A204.1 (cell line): ENCODE measurements around the gene KCNN3.

Experiments
- FAIRE-seq: peaks from 2 replicates; lab custom pipeline; 2012; peaks lifted over from hg19 to GRCh38; lab: Jason Lieb, UNC

KCNN3 gene

DNA sequence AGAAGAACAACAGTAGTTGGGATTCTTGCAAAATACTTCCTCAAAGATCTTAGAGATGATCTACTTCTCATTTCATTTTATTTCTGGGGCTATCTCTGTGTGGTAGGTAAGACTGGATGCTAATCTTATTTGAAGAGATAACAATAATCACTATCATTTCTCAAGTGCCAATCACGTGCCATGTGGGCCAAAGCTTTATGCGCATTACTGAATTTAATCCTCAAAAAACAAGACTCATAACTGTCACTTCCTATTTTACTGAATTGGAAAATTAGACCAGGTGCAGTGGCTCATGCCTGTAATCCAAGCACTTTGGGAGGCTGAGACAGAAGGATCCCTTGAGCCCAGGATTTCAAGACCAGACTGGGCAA is 121.7 kb downstream of the KCNN3 start:
- FAIRE-seq, result no peak

- FAIRE-seq, result no peak
Measured at GRCh38 chr1:154747740-154748404, 122.2 kb downstream of the KCNN3 start.

DNA sequence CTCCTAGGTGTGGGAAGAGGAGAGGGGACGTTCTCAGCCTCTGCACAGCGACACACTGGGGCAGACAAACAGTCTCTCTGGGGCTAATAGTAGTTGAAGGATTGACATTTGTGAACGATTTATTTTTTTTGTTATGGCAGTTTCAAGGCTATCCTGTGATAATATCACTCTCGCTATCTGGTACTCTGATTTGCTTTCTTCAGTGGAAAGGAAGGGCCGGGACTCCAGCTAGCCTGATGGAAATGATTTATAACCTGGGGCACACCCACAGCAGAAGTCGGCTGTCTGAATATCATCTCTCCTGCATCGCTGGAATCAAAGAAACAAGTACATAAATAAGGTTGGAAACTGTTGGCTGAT is 122.7 kb downstream of the KCNN3 start:
- no peak for FAIRE-seq

- FAIRE-seq, result no peak
Measured at GRCh38 chr1:154746622-154747299, 123.3 kb downstream of the KCNN3 start.

- no peak for FAIRE-seq
Measured at GRCh38 chr1:154745750-154746425, 124.2 kb downstream of the KCNN3 start.

- FAIRE-seq, result no peak
Measured at GRCh38 chr1:154745286-154745731, 124.8 kb downstream of the KCNN3 start.

DNA sequence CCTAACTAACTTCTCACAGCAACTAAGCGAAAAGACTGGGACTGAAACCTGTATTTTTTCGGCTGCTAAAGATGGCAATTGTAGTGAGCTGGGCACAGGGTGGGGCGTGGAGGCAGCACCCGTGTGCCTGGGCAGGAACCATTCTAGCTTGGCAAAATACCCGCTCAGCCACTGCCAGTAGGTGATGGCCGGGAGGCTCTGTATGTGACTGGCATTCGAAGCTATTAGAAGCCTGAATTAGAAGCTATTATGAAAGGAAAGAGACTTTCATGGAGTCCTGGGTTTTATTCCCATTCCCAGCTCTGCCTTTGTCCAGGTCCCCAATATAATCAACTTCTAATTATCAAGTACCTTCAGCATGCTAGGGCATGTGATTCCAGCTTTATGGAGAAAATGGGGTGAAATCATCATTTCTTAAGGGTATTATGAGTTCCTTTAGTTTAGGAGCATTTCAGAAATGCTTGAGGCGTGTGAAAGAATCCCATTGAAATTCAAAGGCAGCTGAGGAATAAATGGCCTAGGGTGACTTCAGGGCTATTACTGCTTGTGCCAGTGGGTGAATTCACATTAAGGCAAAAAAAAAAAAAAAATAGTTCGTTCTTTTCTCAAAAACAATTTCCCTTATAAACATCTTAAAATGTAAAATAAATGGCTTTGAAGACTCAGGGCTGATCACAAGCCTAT is 125.6 kb downstream of the KCNN3 start:
- no peak for FAIRE-seq

DNA sequence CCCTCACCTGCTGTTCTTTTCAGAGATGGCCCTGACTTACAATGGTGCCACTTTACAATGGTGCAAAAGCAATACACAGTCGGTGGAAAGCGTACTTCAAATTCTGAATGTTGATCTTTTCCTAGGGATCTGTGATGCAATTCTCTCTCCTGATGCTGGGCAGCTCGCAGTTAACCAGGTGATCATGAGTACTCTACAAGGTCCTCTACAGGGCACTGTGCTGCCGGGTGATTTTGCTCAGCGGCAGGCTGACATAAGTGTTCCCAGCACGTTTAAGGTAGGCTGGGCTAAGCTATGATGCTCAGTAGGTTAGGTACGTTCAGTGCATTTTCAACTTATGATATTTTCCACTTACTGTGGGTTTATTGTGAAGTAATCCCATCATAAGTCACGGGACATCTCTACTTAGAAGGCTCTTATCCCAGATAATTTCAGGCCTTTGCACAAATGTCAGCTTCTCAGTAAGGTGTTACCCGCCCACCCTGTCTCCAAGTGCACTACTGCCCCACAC is 126.5 kb downstream of the KCNN3 start:
- FAIRE-seq, result no peak

DNA sequence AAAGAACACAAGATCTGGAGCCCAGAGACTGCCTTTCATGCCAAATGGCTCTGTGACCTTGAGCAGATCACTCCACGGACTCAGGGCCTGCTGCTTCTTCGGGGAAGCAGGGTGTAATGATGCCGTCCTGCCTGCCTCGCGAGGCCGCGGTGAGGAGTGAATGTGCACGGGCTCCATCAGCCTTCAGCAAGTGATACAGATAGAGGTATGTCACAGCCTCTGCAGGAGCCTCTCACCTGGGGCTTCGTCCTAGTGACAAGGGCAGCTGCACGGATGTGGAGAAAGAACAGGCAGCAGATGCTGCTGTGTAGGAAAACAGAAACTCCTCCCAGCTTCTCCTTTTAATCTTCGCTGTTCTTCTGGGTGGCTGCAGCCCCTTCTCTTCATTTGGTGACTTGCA is 127.5 kb downstream of the KCNN3 start:
- FAIRE-seq, result no peak

- no peak for FAIRE-seq
Measured at GRCh38 chr1:154741741-154742495, 128.2 kb downstream of the KCNN3 start.

- no peak for FAIRE-seq
Measured at GRCh38 chr1:154741327-154741726, 128.8 kb downstream of the KCNN3 start.

- FAIRE-seq, result no peak
Measured at GRCh38 chr1:154739654-154740053, 130.4 kb downstream of the KCNN3 start.

DNA sequence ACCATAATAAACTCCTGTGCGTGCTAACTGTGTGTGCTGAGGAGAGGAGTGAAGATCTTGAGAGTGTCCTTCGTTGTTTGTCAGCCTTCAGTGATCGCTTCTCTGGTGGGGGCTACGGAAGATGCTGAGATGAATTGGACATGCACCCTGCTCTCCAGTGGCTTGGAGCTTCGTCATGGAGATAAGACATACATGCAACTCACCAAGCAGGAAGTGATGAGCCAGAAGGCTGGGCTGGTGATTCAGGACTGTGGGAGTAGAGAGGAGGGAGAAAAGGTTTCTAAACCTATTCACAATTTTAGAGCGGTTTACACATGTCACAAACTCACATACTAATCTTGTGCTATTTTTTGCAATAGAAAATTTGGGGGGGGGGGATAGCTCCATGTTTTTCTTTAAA is 133.2 kb downstream of the KCNN3 start:
- FAIRE-seq, result no peak

DNA sequence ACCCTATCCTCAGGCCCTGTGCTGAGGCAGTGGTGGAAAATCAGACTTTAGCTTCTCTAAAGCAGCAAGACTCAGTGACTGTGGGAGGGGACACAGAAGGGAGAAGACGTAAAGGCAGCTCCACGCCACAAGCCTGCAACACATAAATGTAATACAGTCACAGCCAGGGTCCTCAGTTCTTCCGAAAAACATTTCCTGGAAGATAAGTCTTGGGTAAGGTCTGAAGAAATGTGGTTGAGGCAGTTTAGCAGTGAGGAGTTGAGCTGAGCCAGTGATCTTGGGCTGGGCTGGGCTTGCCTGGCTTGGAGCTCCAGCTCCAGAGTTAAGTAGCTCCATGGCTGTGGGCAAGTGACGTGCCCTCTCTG is 134.3 kb downstream of the KCNN3 start:
- no peak for FAIRE-seq

- no peak for FAIRE-seq
Measured at GRCh38 chr1:154735061-154735803, 134.8 kb downstream of the KCNN3 start.

DNA sequence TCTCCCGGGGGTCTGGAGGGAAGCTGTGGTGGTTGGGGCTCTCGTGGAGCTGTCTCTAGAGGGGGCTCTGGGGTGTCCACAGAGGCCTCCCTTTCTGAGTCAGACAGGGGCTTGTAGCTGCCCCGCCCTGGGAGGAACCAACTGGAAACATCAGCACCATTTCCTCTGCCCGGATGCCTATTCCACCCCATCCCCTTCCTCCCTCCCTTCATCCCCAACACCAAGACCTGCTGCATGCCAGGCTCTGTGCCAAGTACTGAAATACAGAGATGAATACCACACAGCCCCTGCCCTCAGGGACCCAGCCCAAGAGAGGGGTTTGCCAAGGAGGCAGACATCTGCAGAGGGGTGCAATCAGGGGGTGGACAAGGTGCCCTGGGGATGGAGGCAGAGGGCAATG is 136.5 kb downstream of the KCNN3 start:
- FAIRE-seq, result no peak

DNA sequence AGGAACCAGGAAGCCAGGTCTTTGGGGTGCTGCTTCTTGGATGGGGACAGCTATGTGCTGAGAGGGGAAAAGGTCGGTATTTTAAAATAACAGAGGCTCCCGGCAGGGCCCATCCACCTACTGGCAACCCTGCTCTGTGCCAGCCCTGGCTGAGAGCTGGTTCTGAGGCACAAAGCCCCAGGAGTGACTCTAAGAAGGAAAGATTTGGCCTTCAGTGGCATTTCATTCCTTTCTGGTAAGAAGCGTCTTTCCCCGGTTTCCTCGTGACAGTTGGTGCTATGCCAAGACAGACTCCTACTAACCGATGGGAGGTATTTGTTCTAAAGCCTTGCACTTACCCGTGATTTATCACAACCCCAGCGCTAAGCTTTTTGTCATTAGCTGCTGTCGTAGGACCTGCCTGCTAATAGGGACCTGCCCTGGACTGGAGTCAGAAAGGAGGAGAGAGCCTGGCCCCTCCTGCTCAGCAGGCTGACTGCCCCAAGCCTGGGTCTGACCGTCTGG is 139.0 kb downstream of the KCNN3 start:
- no peak for FAIRE-seq

DNA sequence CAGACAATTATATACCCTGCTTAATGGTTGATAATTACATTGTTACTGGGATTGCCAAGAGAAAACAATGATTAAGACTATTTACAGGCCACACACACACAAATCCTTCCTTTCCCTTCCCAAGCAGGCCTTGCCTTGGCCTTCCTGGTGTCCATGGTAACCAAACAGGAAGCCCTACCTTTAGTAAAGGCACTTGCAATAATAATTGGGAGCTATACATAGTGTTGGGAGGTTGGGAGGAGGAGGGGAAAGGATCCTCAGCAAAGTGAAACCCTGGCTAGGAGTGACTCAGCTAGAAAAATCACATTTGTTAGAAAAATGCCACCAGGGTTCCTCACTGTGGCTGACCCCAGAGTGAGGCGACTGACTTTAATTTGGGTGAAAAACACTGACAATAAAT is 139.8 kb downstream of the KCNN3 start:
- no peak for FAIRE-seq

DNA sequence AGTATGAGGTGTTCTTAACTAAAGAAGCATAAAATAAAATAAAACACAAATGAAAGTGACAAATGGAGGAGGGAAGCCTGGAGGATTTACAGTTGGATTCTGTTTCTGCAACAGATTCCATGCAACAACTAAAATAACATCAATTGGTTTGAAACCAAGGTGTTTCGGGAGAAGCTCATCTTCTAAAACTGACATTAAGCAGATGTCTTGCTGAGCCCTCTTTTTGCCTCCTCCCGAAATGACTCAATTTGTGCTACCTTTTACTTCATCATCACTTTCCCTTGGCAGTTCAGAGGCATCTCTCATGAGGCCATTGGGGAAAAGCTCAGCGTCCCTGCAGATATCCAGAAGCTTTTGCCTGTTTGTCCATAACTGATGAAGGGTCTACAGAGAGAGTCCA is 140.5 kb downstream of the KCNN3 start:
- no peak for FAIRE-seq

DNA sequence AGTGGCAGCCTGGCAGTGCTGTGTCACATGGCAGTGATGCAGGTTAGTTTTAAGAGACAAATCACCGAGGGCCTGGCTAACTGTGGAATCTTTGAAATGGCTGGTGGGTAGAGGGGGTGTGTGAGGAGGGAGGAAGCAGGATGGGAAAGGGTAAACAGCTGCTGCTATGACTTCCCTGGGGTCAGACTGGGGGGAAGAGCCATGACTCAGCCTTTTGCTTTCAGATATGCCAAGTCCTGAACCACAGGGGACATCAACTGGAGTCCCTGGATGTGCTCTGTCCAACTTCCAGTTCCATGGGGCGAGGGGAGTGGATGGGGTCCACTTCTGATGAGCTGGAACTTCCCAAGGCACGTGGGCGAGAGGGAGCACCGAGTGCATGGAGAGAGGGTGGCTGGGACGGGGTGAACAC is 141.0 kb downstream of the KCNN3 start:
- FAIRE-seq, result no peak
